Heart right ventricle (tissue), 16 donors: ENCODE results near the gene PIKFYVE. TPM values are rescaled to one million over a fixed set of nuclear protein-coding genes. Genes with fewer than 3 reads are reported as not detected.

Experiments
- ATAC-seq, 8 donors: fragments of 200-7000 bp; cut with Tn5 transposase; one replicate each; pipeline ENCODE4 v1.9.1; 2020; ENCODE audit warnings: mild to moderate bottlenecking in 8 of 8, moderate library complexity in 8 of 8, moderate number of reproducible peaks in 1 of 8
- DNase-seq, 2 donors: peaks; one replicate each; pipeline ENCODE4 v3.0.0-alpha.2; 2020
- H3K27ac ChIP-seq, 10 donors: fragments of 200-600 bp; sonication (generic) in 2 of 10; one replicate each; pipeline versions ENCODE4 v1.5.0 to v1.8.0; 2020 to 2022; ENCODE audit warnings: mild to moderate bottlenecking in 3 of 10
- H3K27me3 ChIP-seq, 7 donors: fragments of 200-600 bp; one replicate each; pipeline ENCODE4 v1.8.0; 2021 to 2022; ENCODE audit warnings: mild to moderate bottlenecking in 2 of 7
- H3K36me3 ChIP-seq, 9 donors: fragments of 200-600 bp; sonication (generic) in 1 of 9; one replicate each; pipeline versions ENCODE4 v1.5.0 to v1.8.0; 2020 to 2022; ENCODE audit warnings: mild to moderate bottlenecking in 2 of 9
- H3K4me1 ChIP-seq, 9 donors: fragments of 200-600 bp; sonication (generic) in 1 of 9; one replicate each; pipeline versions ENCODE4 v1.5.0 to v1.8.0; 2020 to 2022; ENCODE audit warnings: mild to moderate bottlenecking in 4 of 9
- H3K4me3 ChIP-seq, 10 donors: fragments of 200-600 bp; sonication (generic) in 2 of 10; one replicate each; pipeline versions ENCODE4 v1.5.0 to v1.8.0; 2020 to 2022; ENCODE audit warnings: mild to moderate bottlenecking in 7 of 10, moderate library complexity in 2 of 10
- H3K9me3 ChIP-seq, 11 donors: fragments of 200-600 bp in 10 of 11; sonication (generic) in 2 of 11; one replicate each; pipeline versions ENCODE4 v1.5.0 to v1.8.0; 2013 to 2022; ENCODE audit warnings: mild to moderate bottlenecking in 2 of 11, control low read depth in 1 of 11, moderate library complexity in 1 of 11
- CTCF ChIP-seq, 9 donors: fragments of 200-600 bp; sonication (generic) in 2 of 9; IDR thresholded peaks; one replicate each; pipeline versions ENCODE4 v1.5.0 to v1.8.0; 2021 to 2022; ENCODE audit warnings: antibody characterized with exemption in 9 of 9, mild to moderate bottlenecking in 5 of 9, moderate library complexity in 1 of 9
- WGBS, 2 donors: extraction: QIAGEN DNeasy Blood & Tissue Kit; methylation state at CpG; one replicate each; pipeline ENCODE4 v1.1.7; 2013; ENCODE audit warnings: inconsistent platforms in 1 of 2; 5-methylcytosine and 5-hydroxymethylcytosine counted together
- intact Hi-C, 10 donors: fragments of 100-400 bp; cut with DNase I; formaldehyde crosslinking; loops; one replicate each; pipeline versions ENCODE4 v1.11.1 to v1.14.2; 2022
- polyA plus RNA-seq, 2 donors: library from polyadenylated mRNA; stranded (reverse); fragments of 200-250 nt; gene quantifications; one replicate each; pipeline ENCODE4 v1.2.3, GENCODE V29; 2013
- total RNA-seq, 10 donors: library from RNA; stranded (reverse); fragmentation: NEBNext Ultra II Directional in 3 of 10; extraction: Animal tissue kit (Norgen Biotek cat#: 25700) in 3 of 10; gene quantifications; one replicate each; pipeline versions ENCODE4 v1.2.1 to v1.2.4, GENCODE V29; 2021 to 2023
- donor health status: Arrhythmogenic right ventricular cardiomyopathy.
- donor health status: ischemic (EF 13 %, LVEDD 7.1; RV severe dilation, severe dysfunction).
- donor health status: healthy with polysubstance abuse.
- donor health status: DM: no; HTN: yes; CAD: no.
- donor health status: DM: no; HTN: no; CAD: no.
- donor health status: ischemic (EF 25% LVEDD 6.9; RV normal size, moderate dysfunction).
- donor health status: ischemic (EF 25% LVEDD 5.7; RV mildly dilated, moderate dysfunction).
- donor health status: healthy.
- donor health status: DM: yes; HTN: yes; CAD: no.
- donor health status: Ischemic cardiomyopathy.
- donor health status: ischemic (EF 35%, LVEDD 5.7; RV mildly dilated, moderate dysfunction).
- donor health status: nonischemic (EF 11% LVEDD 7.7; RV severe dilation, severe dysfunction).
- donor health status: DM: yes; HTN: yes; CAD: no.
- donor health status: PGD.
- donor health status: ischemic (EF 29% LVEDD 5.4; RV normal size, mild dysfunction).
- donor health status: nonischemic (EF 23%, LVEDD 6.1; RV moderate dilation, normal function).

PIKFYVE gene
- total and polyA plus RNA-seq, 12 donors, result 2.6 to 24.8 (median 17.7) TPM

- Histone ChIP-seq H3K27me3 (no peaks in the 10 kb centered on the region), H3K27ac (no peak overlapping the region), H3K36me3 (peaks cover 0 to 96% (median 60%) of the 10 kb centered on the region in 9 donors), H3K9me3 (no peaks in the 10 kb centered on the region), H3K4me1 (peaks cover 0 to under 1% (median 0%) of the 10 kb centered on the region in 9 donors), H3K4me3 (no peak overlapping the region)
- DNase-seq (no peak), ATAC-seq (no peak)
- intact Hi-C loops, result no loop called here
- TF ChIP-seq CTCF (IDR thresholded peaks at IDR 0.05), result no peak
- 97 to 99% methylated on average over 5 of the region's 5 CpGs for WGBS, 2 donors
Observed at GRCh38 chr2:208300847-208301618, 35.0 kb downstream of the PIKFYVE start.

GRCh38 chr2:208304157-208304556 is 38.1 kb downstream of the PIKFYVE start:
- Histone ChIP-seq H3K27ac (no peak overlapping the region), H3K27me3 (no peaks in the 10 kb centered on the region), H3K4me3 (no peak overlapping the region), H3K36me3 (peaks cover 0 to 97% (median 61%) of the 10 kb centered on the region in 9 donors), H3K9me3 (no peaks in the 10 kb centered on the region), H3K4me1 (no peaks in the 10 kb centered on the region)
- no peak for TF ChIP-seq CTCF (IDR thresholded peaks at IDR 0.05)
- 83 to 88% methylated on average over 4 of the region's 4 CpGs for WGBS, 2 donors
- ATAC-seq (no peak), DNase-seq (no peak)
- intact Hi-C loops, result no loop called here

- Histone ChIP-seq H3K36me3 (peaks cover 0 to 97% (median 56%) of the 10 kb centered on the region in 9 donors), H3K4me1 (no peaks in the 10 kb centered on the region), H3K27me3 (no peaks in the 10 kb centered on the region), H3K9me3 (no peaks in the 10 kb centered on the region), H3K27ac (no peak overlapping the region), H3K4me3 (no peak overlapping the region)
- no peak for DNase-seq
- intact Hi-C loops, result no loop called here
- ATAC-seq, result no peak
- no peak for TF ChIP-seq CTCF (IDR thresholded peaks at IDR 0.05)
- WGBS, 2 donors, result 85 to 89% methylated on average over 4 of the region's 4 CpGs
Observed at GRCh38 chr2:208304695-208305094, 38.6 kb downstream of the PIKFYVE start.

- H3K27ac ChIP-seq, result no peak overlapping the region
- intact Hi-C loops, result no loop called here
- no peak for DNase-seq
- no peak for TF ChIP-seq CTCF (IDR thresholded peaks at IDR 0.05)
- 97 to 98% methylated on average over 1 of the region's 1 CpG for WGBS, 2 donors
- no peaks in the 10 kb centered on the region for H3K4me1 ChIP-seq
- no peak overlapping the region for H3K4me3 ChIP-seq
- no peak for ATAC-seq
- H3K36me3 ChIP-seq, result peaks cover 0 to 95% (median 50%) of the 10 kb centered on the region in 9 donors
- H3K9me3 ChIP-seq, result no peaks in the 10 kb centered on the region
- no peaks in the 10 kb centered on the region for H3K27me3 ChIP-seq
Observed at GRCh38 chr2:208306291-208306690, 40.2 kb downstream of the PIKFYVE start.
